Esophagus squamous epithelium (tissue), 5 donors: Measurements from ENCODE around the gene BAD. TPM values are rescaled to one million over a fixed set of nuclear protein-coding genes. Genes with fewer than 3 reads are reported as not detected.

ENCODE experiments used
- DNase-seq: peaks from one replicate; lab custom pipeline; 2025; lab: John Stamatoyannopoulos, UW
- H3K27ac ChIP-seq, 4 donors: fragments of 200-600 bp; sonication (generic); one replicate each; pipeline ENCODE4 v1.5.1; 2016 to 2019; ENCODE audit warnings: mild to moderate bottlenecking in 1 of 4
- H3K27me3 ChIP-seq, 4 donors: fragments of 200-600 bp; sonication (generic); 1 replicate in 3 of 4; 2 replicates in 1 of 4; pipeline versions ENCODE4 v1.5.1 to v1.6.0; 2017 to 2021; ENCODE audit warnings: antibody characterized with exemption in 1 of 4
- H3K36me3 ChIP-seq, 3 donors: fragments of 200-600 bp; sonication (generic); one replicate each; pipeline ENCODE4 v1.5.1; 2016 to 2019
- H3K4me1 ChIP-seq, 3 donors: fragments of 200-600 bp; sonication (generic); one replicate each; pipeline ENCODE4 v1.5.1; 2017 to 2019
- H3K4me3 ChIP-seq, 4 donors: fragments of 200-600 bp; sonication (generic); 1 replicate in 3 of 4; 2 replicates in 1 of 4; pipeline ENCODE4 v1.5.1; 2016 to 2019; ENCODE audit warnings: mild to moderate bottlenecking in 2 of 4, moderate library complexity in 1 of 4
- H3K9me3 ChIP-seq, 3 donors: fragments of 200-600 bp; sonication (generic); one replicate each; pipeline ENCODE4 v1.5.1; 2016 to 2019
- POLR2A ChIP-seq, 4 donors: fragments of 450-650 bp; IDR thresholded peaks; one replicate each; pipeline ENCODE4 v1.6.1; 2017; ENCODE audit warnings: antibody characterized with exemption in 4 of 4, mild to moderate bottlenecking in 4 of 4, moderate library complexity in 3 of 4
- WGBS, 2 donors: methylation state at CpG; one replicate each; pipeline ENCODE4 v1.1.5; 2018; 5-methylcytosine and 5-hydroxymethylcytosine counted together
- intact Hi-C: fragments of 100-400 bp; cut with DNase I; formaldehyde crosslinking; loops from one replicate; pipeline ENCODE4 v1.15.0; 2022
- total RNA-seq, 4 donors: library from RNA; depleted of rRNA; stranded (reverse); fragments of >200 nt; gene quantifications; one replicate each; pipeline ENCODE4 v1.1.0, GENCODE V29; 2016
- TF ChIP-seq, protein P1 (sequence below), 6 experiments: fragments of 450-650 bp in 4 of 6; fragments of 200-600 bp in 2 of 6; sonication (generic) in 2 of 6; IDR thresholded peaks; one replicate each; pipeline ENCODE4 v1.5.1; 2016 to 2019; ENCODE audit warnings: antibody characterized with exemption in 6 of 6, mild to moderate bottlenecking in 4 of 6, moderate library complexity in 4 of 6
- donor health status: DM: yes; HTN: yes; CAD: no.

The BAD gene
- total RNA-seq, 4 donors from 2014 or later: 49.4 to 86.5 (median 72.9) TPM

DNA sequence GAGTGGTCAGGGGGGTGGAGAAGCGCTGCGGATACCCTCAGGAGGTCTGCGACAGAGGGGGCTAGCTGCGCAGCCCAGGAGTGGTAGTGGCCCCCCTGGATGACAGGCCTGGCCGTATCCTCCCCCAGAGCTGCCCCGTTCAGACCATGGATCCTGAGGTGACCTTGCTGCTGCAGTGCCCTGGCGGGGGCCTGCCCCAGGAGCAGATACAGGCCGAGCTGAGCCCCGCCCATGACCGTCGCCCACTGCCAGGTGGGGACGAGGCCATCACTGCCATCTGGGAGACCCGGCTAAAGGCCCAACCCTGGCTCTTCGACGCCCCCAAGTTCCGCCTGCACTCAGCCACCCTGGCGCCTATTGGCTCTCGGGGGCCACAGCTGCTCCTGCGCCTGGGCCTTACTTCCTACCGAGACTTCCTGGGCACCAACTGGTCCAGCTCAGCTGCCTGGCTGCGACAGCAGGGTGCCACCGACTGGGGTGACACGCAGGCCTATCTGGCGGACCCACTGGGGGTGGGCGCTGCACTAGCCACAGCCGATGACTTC, 57.9 kb downstream of the BAD start:
- DNase-seq: no peak
- peak overlapping the region; percentile 90 to 97 (median 93) for H3K27ac ChIP-seq

DNA sequence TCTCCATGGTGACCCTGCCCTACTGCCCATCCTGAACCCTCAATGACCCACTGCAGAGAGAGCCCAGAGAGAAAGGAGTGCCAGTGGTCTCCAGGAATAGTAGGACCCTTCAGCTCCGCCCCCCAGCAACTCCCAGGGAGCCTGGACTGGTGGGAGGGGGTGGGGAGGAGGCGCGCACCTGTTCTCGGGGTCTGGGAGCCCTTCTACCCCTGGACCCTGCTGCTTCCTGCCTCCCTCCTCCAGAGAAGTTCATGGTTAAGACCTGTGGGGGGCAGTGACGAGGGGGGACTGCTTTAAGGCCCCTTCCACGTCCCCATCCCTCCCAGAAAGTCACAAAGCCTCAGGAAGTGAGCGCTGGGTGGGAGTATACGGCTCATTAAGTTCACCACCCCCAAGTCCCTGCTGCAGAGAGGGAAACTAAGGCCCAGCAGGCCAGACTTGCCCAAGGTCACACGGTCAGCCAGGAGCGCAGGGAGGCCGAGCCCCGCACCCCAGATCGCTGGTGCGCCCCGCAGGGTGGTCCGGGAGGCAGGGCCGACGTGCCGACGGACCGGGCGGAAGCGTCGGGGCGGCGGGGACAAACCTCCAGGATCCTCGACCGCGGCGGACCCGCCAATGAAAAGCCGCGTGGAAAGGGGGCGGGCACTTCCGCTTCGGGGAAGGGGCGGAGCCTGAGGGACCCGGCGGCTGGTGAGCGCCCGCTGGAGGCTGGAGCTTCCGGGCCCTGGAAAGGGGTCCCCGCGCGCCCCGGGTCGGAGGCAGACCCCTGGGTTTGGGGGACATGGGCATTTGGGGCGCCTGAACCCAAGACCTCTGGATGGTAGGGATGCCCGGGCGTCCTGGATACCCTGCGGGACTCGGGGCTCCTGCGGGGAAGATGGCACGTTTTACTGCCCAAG, 58.6 kb downstream of the BAD start, which contains the start of the genes NUDT22 and TRPT1:
Gene NUDT22 (plus strand): TSS at position 667 of the 899 bp plus-strand sequence. CDS start 379 bp downstream, outside the sequence.
Gene TRPT1 (minus strand): TSS at position 579 of the 899 bp plus-strand sequence. CDS start 326 bp downstream, at position 253.
- Histone ChIP-seq H3K36me3 (peaks cover 0 to 19% (median 0%) of the 10 kb centered on the region in 3 donors), H3K4me3 (peak within 1 kb of the TSS; percentile 60 to 91 (median 84)), H3K27me3 (no peaks in the 10 kb centered on the region), H3K9me3 (no peaks in the 10 kb centered on the region), H3K4me1 (peaks cover 26 to 81% (median 31%) of the 10 kb centered on the region in 3 donors), H3K27ac (peak within 1 kb of the TSS; percentile 90 to 97 (median 93))
- TF ChIP-seq POLR2A (IDR thresholded peaks at IDR 0.05): peak in 2 of 4 donors; percentile 86 to 93
- TF ChIP-seq, protein P1, sequence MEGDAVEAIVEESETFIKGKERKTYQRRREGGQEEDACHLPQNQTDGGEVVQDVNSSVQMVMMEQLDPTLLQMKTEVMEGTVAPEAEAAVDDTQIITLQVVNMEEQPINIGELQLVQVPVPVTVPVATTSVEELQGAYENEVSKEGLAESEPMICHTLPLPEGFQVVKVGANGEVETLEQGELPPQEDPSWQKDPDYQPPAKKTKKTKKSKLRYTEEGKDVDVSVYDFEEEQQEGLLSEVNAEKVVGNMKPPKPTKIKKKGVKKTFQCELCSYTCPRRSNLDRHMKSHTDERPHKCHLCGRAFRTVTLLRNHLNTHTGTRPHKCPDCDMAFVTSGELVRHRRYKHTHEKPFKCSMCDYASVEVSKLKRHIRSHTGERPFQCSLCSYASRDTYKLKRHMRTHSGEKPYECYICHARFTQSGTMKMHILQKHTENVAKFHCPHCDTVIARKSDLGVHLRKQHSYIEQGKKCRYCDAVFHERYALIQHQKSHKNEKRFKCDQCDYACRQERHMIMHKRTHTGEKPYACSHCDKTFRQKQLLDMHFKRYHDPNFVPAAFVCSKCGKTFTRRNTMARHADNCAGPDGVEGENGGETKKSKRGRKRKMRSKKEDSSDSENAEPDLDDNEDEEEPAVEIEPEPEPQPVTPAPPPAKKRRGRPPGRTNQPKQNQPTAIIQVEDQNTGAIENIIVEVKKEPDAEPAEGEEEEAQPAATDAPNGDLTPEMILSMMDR (IDR thresholded peaks at IDR 0.05): peak in 3 of 6 experiments; percentile 18 to 37 (median 32)
- intact Hi-C loops: no loop called here
- 2% methylated on average over 13 of the region's 54 CpGs; no CpG with 5 or more reads in 1 of the 2 donors for WGBS, 2 donors
- no peak for DNase-seq

More for the DNA sequence above, 57.9 kb downstream of the BAD start:
- peak in 2 of 4 donors; percentile 9 to 17 for TF ChIP-seq POLR2A (IDR thresholded peaks at IDR 0.05)
- TF ChIP-seq, protein P1 (IDR thresholded peaks at IDR 0.05): no peak
- peaks cover 0 to 12% (median 0%) of the 10 kb centered on the region in 3 donors for H3K36me3 ChIP-seq
- WGBS, 2 donors: 40% methylated on average over 1 of the region's 26 CpGs; no CpG with 5 or more reads in 1 of the 2 donors
- no peaks in the 10 kb centered on the region for H3K9me3 ChIP-seq
- no peaks in the 10 kb centered on the region for H3K27me3 ChIP-seq
- peaks cover 26 to 88% (median 39%) of the 10 kb centered on the region in 3 donors for H3K4me1 ChIP-seq
- peak overlapping the region; percentile 60 to 91 (median 84) for H3K4me3 ChIP-seq
- intact Hi-C loops: no loop called here

DNA sequence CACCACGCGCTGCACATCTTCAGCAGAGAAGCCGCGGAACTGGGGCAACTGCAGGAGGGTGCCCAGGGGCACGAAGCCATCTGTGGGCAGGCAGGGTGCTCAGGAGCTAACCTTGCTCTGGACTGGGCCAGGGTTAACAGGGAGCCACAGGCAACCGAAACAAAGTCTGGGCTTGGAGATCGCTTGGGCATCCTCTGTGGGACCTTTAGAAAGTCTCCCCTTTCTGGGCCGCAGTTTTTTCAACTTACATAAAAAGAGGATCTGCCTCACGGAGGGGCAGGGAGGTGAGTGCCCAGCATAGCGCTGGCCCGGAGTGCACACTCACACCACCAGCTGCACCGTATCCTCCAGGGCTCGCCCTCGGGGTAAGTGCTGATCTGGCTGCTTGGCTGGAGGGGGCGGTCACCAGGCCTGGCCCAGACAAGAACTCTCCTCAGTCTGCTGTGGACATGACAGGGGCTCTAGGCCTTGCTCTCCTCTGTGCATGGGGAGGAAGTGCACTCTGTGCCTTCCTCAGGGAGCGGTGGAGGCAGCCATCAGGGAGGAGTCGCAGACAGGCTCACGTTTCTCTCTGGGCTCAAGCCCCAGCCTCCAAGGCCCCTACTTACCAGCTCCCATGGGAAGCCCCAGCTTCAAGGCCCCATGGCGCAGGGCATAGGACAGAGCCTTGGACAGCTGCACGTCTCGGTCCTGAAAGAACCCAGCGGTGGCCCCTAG, 59.4 kb downstream of the BAD start:
- H3K9me3 ChIP-seq: no peaks in the 10 kb centered on the region
- H3K27ac ChIP-seq: peak overlapping the region; percentile 90 to 97 (median 93)
- H3K4me3 ChIP-seq: peak overlapping the region; percentile 60 to 91 (median 84)
- TF ChIP-seq, protein P1 (IDR thresholded peaks at IDR 0.05): no peak
- TF ChIP-seq POLR2A (IDR thresholded peaks at IDR 0.05): no peak
- no peaks in the 10 kb centered on the region for H3K27me3 ChIP-seq
- DNase-seq: no peak
- 56 to 85% methylated on average over 6 to 8 of the region's 22 CpGs for WGBS, 2 donors
- intact Hi-C loops: no loop called here
- H3K4me1 ChIP-seq: peaks cover 26 to 76% (median 31%) of the 10 kb centered on the region in 3 donors
- H3K36me3 ChIP-seq: peaks cover 0 to 27% (median 6%) of the 10 kb centered on the region in 3 donors

DNA sequence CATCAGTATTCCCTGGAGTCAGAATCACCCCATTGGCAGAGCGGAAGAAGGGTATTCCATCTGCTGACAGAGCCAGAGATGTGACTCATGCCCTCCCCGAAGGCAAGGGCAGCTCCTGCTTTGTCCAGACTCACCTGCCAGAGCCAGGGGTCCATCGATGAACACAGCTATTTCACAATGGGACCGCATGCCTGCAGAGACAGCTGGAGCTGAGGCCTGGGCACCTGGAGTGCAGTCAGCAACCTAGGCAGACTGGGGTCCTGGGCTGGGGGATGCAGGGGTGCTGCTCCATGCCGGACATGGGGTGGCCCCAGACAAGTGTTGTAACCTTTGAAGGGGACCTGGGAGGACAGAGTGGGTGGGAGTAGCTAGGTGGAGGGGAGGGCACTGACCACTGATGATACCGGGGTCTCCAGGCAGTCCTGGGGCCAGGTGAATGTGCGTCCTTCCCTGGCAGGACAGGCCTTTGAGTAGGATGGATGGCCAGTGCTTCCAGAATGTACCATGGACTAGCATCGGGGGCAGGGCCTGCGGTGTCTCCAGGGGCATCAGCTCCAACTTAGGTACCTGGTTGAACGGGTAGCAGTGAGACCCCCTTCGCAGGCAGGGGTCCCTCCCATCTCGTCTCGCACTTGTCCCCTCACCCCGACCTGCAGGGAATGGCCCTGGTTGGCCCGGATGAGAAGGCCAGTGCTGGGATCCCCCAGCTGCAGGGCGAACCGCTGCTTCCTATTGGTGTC, 60.1 kb downstream of the BAD start:
- DNase-seq: no peak
- 76 to 85% methylated on average over 3 of the region's 17 CpGs for WGBS, 2 donors
- peaks cover 0 to 34% (median 6%) of the 10 kb centered on the region in 3 donors for H3K36me3 ChIP-seq
- H3K4me1 ChIP-seq: peaks cover 24 to 68% (median 26%) of the 10 kb centered on the region in 3 donors
- H3K27me3 ChIP-seq: no peaks in the 10 kb centered on the region
- no peaks in the 10 kb centered on the region for H3K9me3 ChIP-seq
- peak overlapping the region in 2 of 4 donors; percentile 2 to 4 for H3K27ac ChIP-seq
- no peak overlapping the region for H3K4me3 ChIP-seq
- intact Hi-C loops: no loop called here
- no peak for TF ChIP-seq POLR2A (IDR thresholded peaks at IDR 0.05)
- TF ChIP-seq, protein P1 (IDR thresholded peaks at IDR 0.05): no peak
